IMR-90 (cell line): ENCODE measurements around the gene DYNLT2B. TPM values are rescaled to one million over a fixed set of nuclear protein-coding genes. Genes with fewer than 3 reads are reported as not detected.

Source experiments
- ATAC-seq: fragments of 200-7000 bp; cut with Tn5 transposase; 2 replicates; pipeline ENCODE4 v1.9.1; 2020; ENCODE audit warnings: low read depth, mild to moderate bottlenecking, moderate library complexity
- BruUV-seq: library from RNA; stranded (reverse); fragments of 400-500 nt; replicated peaks from 2 replicates; lab custom pipeline; 2021; lab: Mats Ljungman, UMichigan
- CTCF ChIA-PET: fragments of 300-600 bp; formaldehyde crosslinking; extraction: SDS; loops from one replicate; lab custom pipeline; 2021; ENCODE audit warnings: antibody characterized with exemption; lab: Yijun Ruan, JAX
- POLR2A ChIA-PET: fragments of 300-600 bp; sonication (Branson Sonifier 250); formaldehyde crosslinking; loops from one replicate; lab custom pipeline; 2022; ENCODE audit warnings: antibody characterized with exemption; ENCODE audit not compliant: unreplicated experiment; lab: Charles Lee
- DNase-seq: peaks from one replicate; pipeline ENCODE4 v3.0.0; 2013
- H2AFZ ChIP-seq: replicated peaks from 2 replicates; pipeline ENCODE3; 2013; ENCODE audit warnings: low read length, mild to moderate bottlenecking; ENCODE audit not compliant: poor library complexity
- H2AK5ac ChIP-seq: 2 replicates; pipeline ENCODE4 v1.6.1; 2013; ENCODE audit warnings: low read depth, low read length, inconsistent platforms
- H2AK9ac ChIP-seq: replicated peaks from 2 replicates; pipeline ENCODE3; 2013; ENCODE audit warnings: mild to moderate bottlenecking, low read depth, low read length, moderate library complexity; ENCODE audit not compliant: poor library complexity
- H2BK120ac ChIP-seq: 2 replicates; pipeline ENCODE4 v1.6.1; 2013; ENCODE audit warnings: low read depth, low read length, inconsistent platforms
- H2BK15ac ChIP-seq: 3 replicates; pipeline ENCODE4 v1.6.1; 2013; ENCODE audit warnings: low read depth, low read length, inconsistent platforms
- H2BK20ac ChIP-seq: 2 replicates; pipeline ENCODE4 v1.6.1; 2013; ENCODE audit warnings: low read depth, mild to moderate bottlenecking, inconsistent platforms, low read length, moderate library complexity
- H2BK5ac ChIP-seq: 2 replicates; pipeline ENCODE4 v1.6.1; 2013; ENCODE audit warnings: mild to moderate bottlenecking, low read depth, low read length, inconsistent platforms; ENCODE audit not compliant: poor library complexity, severe bottlenecking
- H3K14ac ChIP-seq: replicated peaks from 2 replicates; pipeline ENCODE4 v1.6.1; 2013; ENCODE audit warnings: low read depth, low read length, inconsistent platforms
- H3K18ac ChIP-seq: 2 replicates; pipeline ENCODE4 v1.6.1; 2013; ENCODE audit warnings: low read depth, low read length, control low read depth
- H3K23ac ChIP-seq: 2 replicates; pipeline ENCODE4 v1.6.1; 2013; ENCODE audit warnings: low read depth, low read length, inconsistent platforms
- H3K27ac ChIP-seq: 2 replicates; pipeline ENCODE4 v1.5.1; 2013; ENCODE audit warnings: mild to moderate bottlenecking, control low read depth, low read length; ENCODE audit not compliant: insufficient read depth
- H3K27me3 ChIP-seq: 2 replicates; pipeline ENCODE4 v1.6.1; 2013; ENCODE audit warnings: low read length; ENCODE audit not compliant: control insufficient read depth, insufficient read depth
- H3K36me3 ChIP-seq: 2 replicates; pipeline ENCODE4 v1.6.1; 2013; ENCODE audit warnings: low read length, mixed read lengths; ENCODE audit not compliant: control insufficient read depth, insufficient read depth
- H3K4ac ChIP-seq: 2 replicates; pipeline ENCODE4 v1.6.1; 2013; ENCODE audit warnings: low read depth, low read length, inconsistent platforms
- H3K4me1 ChIP-seq: 2 replicates; pipeline ENCODE4 v1.6.1; 2013; ENCODE audit warnings: low read length, mixed read lengths; ENCODE audit not compliant: control insufficient read depth, insufficient read depth
- H3K4me2 ChIP-seq: 2 replicates; pipeline ENCODE4 v1.6.1; 2013; ENCODE audit warnings: low read depth, mild to moderate bottlenecking, control low read depth, low read length, moderate library complexity
- H3K4me3 ChIP-seq: 2 replicates; pipeline ENCODE4 v1.5.1; 2013; ENCODE audit warnings: low read depth, mild to moderate bottlenecking, control low read depth, low read length, moderate library complexity; ENCODE audit not compliant: insufficient read depth
- H3K56ac ChIP-seq: 2 replicates; pipeline ENCODE4 v1.6.1; 2013; ENCODE audit warnings: low read length, inconsistent platforms; ENCODE audit not compliant: insufficient read depth; ENCODE audit errors: extremely low read depth
- H3K79me1 ChIP-seq, 2 experiments: 2 replicates each; pipeline ENCODE4 v1.6.1; 2013; ENCODE audit warnings: low read length in 2 of 2, inconsistent platforms in 1 of 2, low read depth in 1 of 2
- H3K9ac ChIP-seq: 2 replicates; pipeline ENCODE4 v1.6.1; 2013; ENCODE audit warnings: low read depth, low read length, control low read depth
- H3K9me1 ChIP-seq: 2 replicates; pipeline ENCODE4 v1.6.1; 2013; ENCODE audit warnings: low read length, inconsistent platforms; ENCODE audit not compliant: insufficient read depth
- H3K9me3 ChIP-seq: 2 replicates; pipeline ENCODE4 v1.6.1; 2013; ENCODE audit warnings: low read length; ENCODE audit not compliant: control insufficient read depth, insufficient read depth
- H4K20me1 ChIP-seq: 2 replicates; pipeline ENCODE4 v1.6.1; 2013; ENCODE audit warnings: low read length, inconsistent platforms; ENCODE audit not compliant: insufficient read depth
- H4K5ac ChIP-seq: 2 replicates; pipeline ENCODE4 v1.6.1; 2013; ENCODE audit warnings: mild to moderate bottlenecking, low read depth, low read length, control low read depth
- H4K8ac ChIP-seq, 2 experiments: 2 replicates each; pipeline ENCODE4 v1.6.1; 2013; ENCODE audit warnings: low read depth in 2 of 2, low read length in 2 of 2, control low read depth in 1 of 2, inconsistent platforms in 1 of 2
- H4K91ac ChIP-seq: 2 replicates; pipeline ENCODE4 v1.6.1; 2013; ENCODE audit warnings: low read depth, low read length, inconsistent platforms; ENCODE audit not compliant: insufficient read depth
- BHLHE40 ChIP-seq: fragments of 150-350 bp; IDR thresholded peaks from 2 replicates; pipeline ENCODE4 v1.6.1; 2016; ENCODE audit warnings: mild to moderate bottlenecking, low read depth, low read length
- MXI1 ChIP-seq: IDR thresholded peaks from 2 replicates; pipeline ENCODE4 v1.6.1; 2012; ENCODE audit warnings: low read depth, mild to moderate bottlenecking, low read length, moderate library complexity, borderline replicate concordance
- WGBS, 2 experiments: methylation state at CpG; one replicate each; pipeline versions ENCODE4 v1.1.5 to v1.1.7; 2013; ENCODE audit warnings: missing lambda C conversion rate in 2 of 2; ENCODE audit not compliant: insufficient read length in 1 of 2; ENCODE audit errors: extremely low coverage in 2 of 2; 5-methylcytosine and 5-hydroxymethylcytosine counted together
- dilution Hi-C: fragments of 300-500 bp; cut with HindIII; formaldehyde crosslinking; loops from one replicate; pipeline ENCODE4 v1.14.3; 2018; ENCODE audit warnings: low sequenced_read_pairs; ENCODE audit not compliant: unreplicated experiment
- in situ Hi-C: fragments of 300-500 bp; cut with MboI; formaldehyde crosslinking; loops from 3 replicates; pipeline ENCODE4 v1.14.3; 2019; ENCODE audit warnings: low sequenced_read_pairs, inconsistent platforms, mixed read lengths
- intact Hi-C: fragments of 100-400 bp; cut with micrococcal nuclease; formaldehyde crosslinking; loops from 2 replicates; pipeline ENCODE4 v1.10.0; 2022
- polyA plus RNA-seq, 3 experiments: library from polyadenylated mRNA; depleted of rRNA; stranded (reverse); fragments of >200 nt; gene quantifications; 2 replicates each; pipeline ENCODE4 v1.2.3, GENCODE V29; 2012; ENCODE audit warnings: low replicate concordance in 1 of 3
- total RNA-seq: library from RNA; depleted of rRNA; stranded (reverse); fragments of >200 nt; gene quantifications from 2 replicates; pipeline ENCODE4 v1.2.3, GENCODE V29; 2012

DYNLT2B gene
- total and polyA plus RNA-seq, 2 of the 4 experiments (the other 2 are of a cell fraction) = 2.2 to 6.0 TPM

DNA sequence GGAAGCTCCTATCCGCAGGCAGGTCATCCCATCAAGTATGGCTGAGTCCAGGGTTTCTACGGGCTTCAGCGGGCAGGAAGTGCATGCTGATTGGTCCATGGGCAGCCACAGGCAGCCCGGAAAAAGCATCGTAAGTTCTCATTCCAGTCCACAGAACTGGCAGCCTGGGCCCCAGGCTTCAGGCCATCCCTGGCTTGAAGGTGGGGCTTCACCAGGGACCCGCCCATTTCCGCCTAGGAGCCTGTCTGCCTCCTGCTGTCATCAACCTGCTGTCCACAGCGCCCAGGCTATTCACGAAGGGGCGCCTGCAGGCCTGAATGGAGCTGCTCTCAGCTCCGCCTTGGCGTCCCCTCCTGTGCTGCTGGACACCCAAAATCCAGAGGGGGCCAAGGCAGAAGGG, 44.4 kb downstream of the DYNLT2B start:
- 93% methylated on average over 9 of the region's 12 CpGs; no CpG with 5 or more reads in 1 of the 2 experiments for WGBS, 2 experiments
- no peak overlapping the region for H3K23ac ChIP-seq
- H3K27ac ChIP-seq = no peak overlapping the region
- H3K4me2 ChIP-seq = no peak overlapping the region
- DNase-seq (no peak), ATAC-seq (no peak)
- POLR2A ChIA-PET = no interaction called here
- no peak overlapping the region for H2BK20ac ChIP-seq
- in situ Hi-C loops = no loop called here
- H4K5ac ChIP-seq = no peak overlapping the region
- CTCF ChIA-PET = interaction anchor here (0.5 kb wide), 1 partner anchor 17 kb away, joined by 3 read pairs; no protein-coding TSS in a partner anchor
- peaks cover 44 to 74% of the 10 kb centered on the region in 2 experiments for H3K79me1 ChIP-seq
- no peak overlapping the region for H3K4me3 ChIP-seq
- TF ChIP-seq MXI1 (no peak), BHLHE40 (no peak)
- H2BK5ac ChIP-seq = no peak overlapping the region
- no peak overlapping the region for H4K8ac ChIP-seq
- H3K14ac ChIP-seq = no peak overlapping the region
- intact Hi-C loops = no loop called here
- H3K9me3 ChIP-seq = no peaks in the 10 kb centered on the region
- no peaks in the 10 kb centered on the region for H3K27me3 ChIP-seq
- no peak overlapping the region for H4K91ac ChIP-seq
- H3K18ac ChIP-seq = no peak overlapping the region
- H2BK15ac ChIP-seq = no peak overlapping the region
- dilution Hi-C loops = no loop called here
- H3K4ac ChIP-seq = no peak overlapping the region
- H2AK9ac ChIP-seq = no peak overlapping the region
- H4K20me1 ChIP-seq = peaks cover 33% of the 10 kb centered on the region
- H2BK120ac ChIP-seq = no peak overlapping the region
- no peak overlapping the region for H3K9ac ChIP-seq
- no TSS peak for BruUV-seq
- no peak overlapping the region for H2AK5ac ChIP-seq
- no peak overlapping the region for H3K56ac ChIP-seq
- H3K36me3 ChIP-seq = peaks cover 19% of the 10 kb centered on the region
- no peak overlapping the region for H2AFZ ChIP-seq
- H3K4me1 ChIP-seq = peaks cover 2% of the 10 kb centered on the region
- peaks cover 17% of the 10 kb centered on the region for H3K9me1 ChIP-seq
